ENCODE measurements around the gene TTC7B.

DNA sequence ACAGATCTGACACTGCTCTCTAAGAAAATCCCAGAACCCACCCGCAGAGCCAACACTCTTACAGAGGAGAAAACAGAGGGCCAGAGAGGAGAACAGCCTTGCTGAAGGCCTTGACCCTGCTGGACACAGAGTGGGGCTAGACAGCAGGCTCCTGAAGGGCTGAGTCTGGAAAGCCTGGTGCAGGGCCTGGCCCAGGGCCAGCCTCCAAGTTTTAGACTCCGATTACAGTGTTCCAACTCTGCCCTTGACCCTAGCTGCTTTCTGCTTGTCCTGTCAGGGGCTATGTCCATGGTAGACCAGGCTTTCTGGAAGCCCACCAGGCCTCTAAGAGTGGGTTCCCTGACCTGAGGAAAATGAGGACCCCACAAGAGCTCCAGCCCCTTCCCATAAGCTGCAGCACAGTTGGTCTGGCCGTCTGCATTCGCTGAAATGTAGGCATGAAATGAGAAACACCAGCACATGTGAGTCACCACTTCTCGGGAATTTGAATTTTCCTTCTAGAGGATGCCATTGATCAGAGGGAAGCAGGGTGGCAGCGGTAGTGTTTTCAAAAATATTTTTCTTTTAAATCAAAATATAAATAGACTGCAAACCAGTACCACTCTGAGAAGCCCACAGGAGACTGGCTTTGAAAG is 265.0 kb downstream of the TTC7B start:
- TF ChIP-seq, protein P1, sequence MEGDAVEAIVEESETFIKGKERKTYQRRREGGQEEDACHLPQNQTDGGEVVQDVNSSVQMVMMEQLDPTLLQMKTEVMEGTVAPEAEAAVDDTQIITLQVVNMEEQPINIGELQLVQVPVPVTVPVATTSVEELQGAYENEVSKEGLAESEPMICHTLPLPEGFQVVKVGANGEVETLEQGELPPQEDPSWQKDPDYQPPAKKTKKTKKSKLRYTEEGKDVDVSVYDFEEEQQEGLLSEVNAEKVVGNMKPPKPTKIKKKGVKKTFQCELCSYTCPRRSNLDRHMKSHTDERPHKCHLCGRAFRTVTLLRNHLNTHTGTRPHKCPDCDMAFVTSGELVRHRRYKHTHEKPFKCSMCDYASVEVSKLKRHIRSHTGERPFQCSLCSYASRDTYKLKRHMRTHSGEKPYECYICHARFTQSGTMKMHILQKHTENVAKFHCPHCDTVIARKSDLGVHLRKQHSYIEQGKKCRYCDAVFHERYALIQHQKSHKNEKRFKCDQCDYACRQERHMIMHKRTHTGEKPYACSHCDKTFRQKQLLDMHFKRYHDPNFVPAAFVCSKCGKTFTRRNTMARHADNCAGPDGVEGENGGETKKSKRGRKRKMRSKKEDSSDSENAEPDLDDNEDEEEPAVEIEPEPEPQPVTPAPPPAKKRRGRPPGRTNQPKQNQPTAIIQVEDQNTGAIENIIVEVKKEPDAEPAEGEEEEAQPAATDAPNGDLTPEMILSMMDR (IDR thresholded peaks at IDR 0.05; ENCODE audit: low read length): no peak
- TF ChIP-seq EZH2 (IDR thresholded peaks at IDR 0.05; ENCODE audit: borderline replicate concordance, low read length): no peak
